Body of pancreas (tissue), 4 donors: ENCODE data around the gene SLC22A2.

Source experiments
- CTCF ChIP-seq, 7 experiments: fragments of 450-650 bp in 4 of 7; fragments of 200-600 bp in 3 of 7; sonication (generic) in 3 of 7; IDR thresholded peaks; one replicate each; pipeline ENCODE4 v1.5.1; 2016 to 2019; ENCODE audit warnings: antibody characterized with exemption in 7 of 7
- POLR2A ChIP-seq, 3 donors: fragments of 450-650 bp; IDR thresholded peaks; one replicate each; pipeline ENCODE4 v1.6.1; 2016; ENCODE audit warnings: antibody characterized with exemption in 3 of 3, mild to moderate bottlenecking in 2 of 3

GRCh38 chr6:160190081-160190480, 68.5 kb downstream of the SLC22A2 start:
- TF ChIP-seq CTCF (IDR thresholded peaks at IDR 0.05) = no peak
- no peak for TF ChIP-seq POLR2A (IDR thresholded peaks at IDR 0.05)
